BLaER1 (cell line): ENCODE data around the gene TNRC18.
A peak's percentile ranks its signal among the peaks of the same experiment; 100 is the strongest.
"Not testable (repeated sequence)": the region's sequence is repeated elsewhere in the genome, so short reads cannot be mapped to it uniquely, and the experiment has no call there.

ENCODE experiments used
- H3K27ac ChIP-seq: shearing (Covaris generic); formaldehyde crosslinking; 2 replicates; pipeline ENCODE4 v1.8.1; 2022
- H3K27me3 ChIP-seq: shearing (Covaris generic); formaldehyde crosslinking; 2 replicates; pipeline ENCODE4 v1.8.1; 2022
- H3K36me3 ChIP-seq: shearing (Covaris generic); formaldehyde crosslinking; 2 replicates; pipeline ENCODE4 v1.8.1; 2022
- H3K4me1 ChIP-seq: shearing (Covaris generic); formaldehyde crosslinking; 2 replicates; pipeline ENCODE4 v1.8.1; 2022
- H3K4me2 ChIP-seq: shearing (Covaris generic); formaldehyde crosslinking; 2 replicates; pipeline ENCODE4 v1.8.1; 2022
- H3K4me3 ChIP-seq: shearing (Covaris generic); formaldehyde crosslinking; 2 replicates; pipeline ENCODE4 v1.8.1; 2022
- H3K9ac ChIP-seq: shearing (Covaris generic); formaldehyde crosslinking; 2 replicates; pipeline ENCODE4 v1.8.1; 2022
- H3K9me3 ChIP-seq: shearing (Covaris generic); formaldehyde crosslinking; 2 replicates; pipeline ENCODE4 v1.8.1; 2022
- H4K20me1 ChIP-seq: shearing (Covaris generic); formaldehyde crosslinking; 2 replicates; pipeline ENCODE4 v1.8.1; 2022
- Cebpa-rat ChIP-seq: shearing (Covaris generic); IDR thresholded peaks from 2 replicates; pipeline ENCODE4 v1.8.1; 2022

The TNRC18 gene

GRCh38 chr7:5380350-5381070 lies 43.1 kb downstream of the TNRC18 start:
- Histone ChIP-seq H3K4me1 (peaks cover 44% of the 10 kb centered on the region), H3K9ac (no peak overlapping the region), H3K9me3 (no peaks in the 10 kb centered on the region), H3K4me3 (no peak overlapping the region), H3K27ac (no peak overlapping the region), H3K4me2 (no peak overlapping the region), H4K20me1 (peaks cover 96% of the 10 kb centered on the region), H3K27me3 (no peaks in the 10 kb centered on the region), H3K36me3 (peaks cover 44% of the 10 kb centered on the region)
- TF ChIP-seq Cebpa-rat, result no peak

GRCh38 chr7:5379546-5379945 lies 44.1 kb downstream of the TNRC18 start:
- H3K4me1 ChIP-seq, result peaks cover 46% of the 10 kb centered on the region
- no peak for TF ChIP-seq Cebpa-rat
- H3K27ac ChIP-seq, result no peak overlapping the region
- peaks cover 97% of the 10 kb centered on the region for H4K20me1 ChIP-seq
- H3K36me3 ChIP-seq, result peaks cover 46% of the 10 kb centered on the region
- H3K4me3 ChIP-seq, result no peak overlapping the region
- H3K4me2 ChIP-seq, result no peak overlapping the region
- no peaks in the 10 kb centered on the region for H3K27me3 ChIP-seq
- no peak overlapping the region for H3K9ac ChIP-seq
- H3K9me3 ChIP-seq, result no peaks in the 10 kb centered on the region

DNA sequence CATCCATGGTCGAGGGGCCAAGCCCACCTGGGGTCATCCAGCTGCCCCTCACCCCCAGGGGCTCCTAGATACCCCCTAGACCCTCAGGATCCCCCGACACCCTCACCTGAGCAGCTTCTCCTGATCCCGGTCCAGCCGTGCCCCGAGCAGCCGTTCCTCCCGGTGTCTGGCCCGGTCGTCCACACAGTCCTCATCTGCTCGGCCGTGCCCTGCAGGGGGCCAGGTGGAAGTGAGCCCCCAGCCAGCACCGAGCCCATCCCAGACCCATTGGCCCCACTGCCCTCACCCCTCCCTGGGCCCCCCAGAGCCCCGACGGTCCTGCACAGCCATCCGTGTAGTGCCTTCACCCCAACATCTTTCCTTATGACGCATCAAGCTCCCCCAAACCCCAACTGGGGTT lies 45.8 kb downstream of the TNRC18 start:
- Histone ChIP-seq H4K20me1 (peaks cover 93% of the 10 kb centered on the region), H3K9ac (no peak overlapping the region), H3K27me3 (no peaks in the 10 kb centered on the region), H3K27ac (no peak overlapping the region), H3K4me2 (no peak overlapping the region), H3K4me1 (peaks cover 31% of the 10 kb centered on the region), H3K9me3 (no peaks in the 10 kb centered on the region), H3K4me3 (no peak overlapping the region), H3K36me3 (peaks cover 61% of the 10 kb centered on the region)
- TF ChIP-seq Cebpa-rat, result no peak

DNA sequence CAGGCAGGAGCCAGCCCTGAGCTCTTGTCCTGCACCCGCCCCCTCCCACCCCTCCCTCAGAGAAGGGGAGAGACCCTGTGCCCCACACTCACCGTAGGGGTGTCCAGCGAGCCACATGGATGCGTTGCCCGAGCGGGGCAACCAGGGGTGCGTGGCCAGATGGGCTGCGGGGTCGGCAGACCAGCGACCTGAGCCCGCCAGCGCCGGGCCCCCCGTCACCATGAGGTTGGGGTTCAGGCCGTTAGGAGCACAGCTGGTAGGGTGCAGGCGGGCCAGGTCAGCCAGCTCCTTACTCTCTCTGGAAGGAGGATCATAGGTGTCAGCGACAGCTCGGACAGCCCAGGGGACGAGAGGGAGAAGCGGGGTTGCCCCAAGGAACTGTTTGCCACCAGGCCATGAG lies 46.4 kb downstream of the TNRC18 start:
- no peak overlapping the region for H3K27ac ChIP-seq
- TF ChIP-seq Cebpa-rat, result no peak
- peaks cover 26% of the 10 kb centered on the region for H3K4me1 ChIP-seq
- peaks cover 66% of the 10 kb centered on the region for H3K36me3 ChIP-seq
- no peaks in the 10 kb centered on the region for H3K27me3 ChIP-seq
- no peak overlapping the region for H3K4me2 ChIP-seq
- H3K4me3 ChIP-seq, result no peak overlapping the region
- H3K9me3 ChIP-seq, result no peaks in the 10 kb centered on the region
- no peak overlapping the region for H3K9ac ChIP-seq
- H4K20me1 ChIP-seq, result peaks cover 93% of the 10 kb centered on the region

DNA sequence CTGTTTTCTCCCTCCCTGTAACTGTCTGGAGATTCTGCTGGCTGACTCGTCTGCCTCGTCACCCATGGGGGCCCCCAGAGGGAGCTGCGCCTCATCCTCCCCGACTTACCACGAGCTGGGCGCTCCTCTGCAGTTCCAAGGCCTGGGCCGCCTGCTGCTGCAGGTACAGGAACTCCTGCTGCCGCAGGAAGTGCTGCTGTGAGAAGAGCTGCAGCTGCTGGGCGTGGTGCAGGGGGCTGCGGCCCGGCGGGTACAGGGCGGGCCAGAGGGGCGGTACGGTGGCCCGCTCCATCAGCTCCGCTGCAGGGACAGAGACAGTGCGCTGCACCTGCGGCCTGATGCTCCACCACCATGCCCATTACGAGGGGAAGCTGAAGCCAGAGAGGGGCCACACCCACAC lies 47.7 kb downstream of the TNRC18 start:
- Histone ChIP-seq H3K4me2 (peak overlapping the region; percentile 59), H3K36me3 (peaks cover 72% of the 10 kb centered on the region), H3K27me3 (no peaks in the 10 kb centered on the region), H3K27ac (no peak overlapping the region; the same call in 1 of the 2 replicates), H3K9ac (no peak overlapping the region), H3K4me1 (peaks cover 29% of the 10 kb centered on the region), H4K20me1 (peaks cover 93% of the 10 kb centered on the region), H3K9me3 (no peaks in the 10 kb centered on the region), H3K4me3 (no peak overlapping the region)
- no peak for TF ChIP-seq Cebpa-rat

DNA sequence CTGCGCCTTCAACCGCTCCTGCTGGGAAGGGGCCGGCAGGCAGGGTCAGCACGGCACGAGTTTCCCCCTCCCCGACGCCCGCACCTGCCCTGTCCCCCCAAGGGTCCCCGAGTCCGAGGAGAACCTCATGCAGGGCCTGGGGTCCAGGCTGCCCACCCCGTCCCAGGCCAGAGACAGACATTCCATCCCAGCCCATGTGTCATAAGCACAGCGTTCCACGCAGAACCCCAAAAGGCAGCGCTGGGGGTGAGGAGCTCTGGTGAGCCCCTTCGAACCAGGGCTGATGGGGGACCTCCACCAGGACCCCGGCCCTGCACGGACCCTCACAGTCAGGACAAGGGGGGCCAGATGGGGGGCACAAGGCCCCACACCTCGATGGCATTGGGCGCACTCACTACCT lies 49.2 kb downstream of the TNRC18 start:
- H3K27ac ChIP-seq, result no peak overlapping the region
- no peak overlapping the region for H3K4me3 ChIP-seq
- H3K9me3 ChIP-seq, result no peaks in the 10 kb centered on the region
- H3K27me3 ChIP-seq, result no peaks in the 10 kb centered on the region
- no peak for TF ChIP-seq Cebpa-rat
- peaks cover 84% of the 10 kb centered on the region for H3K36me3 ChIP-seq
- H3K4me2 ChIP-seq, result no peak overlapping the region
- peaks cover 35% of the 10 kb centered on the region for H3K4me1 ChIP-seq
- H3K9ac ChIP-seq, result no peak overlapping the region
- peaks cover 93% of the 10 kb centered on the region for H4K20me1 ChIP-seq

- H3K9ac ChIP-seq, result no peak overlapping the region
- peaks cover 35% of the 10 kb centered on the region for H3K4me1 ChIP-seq
- H3K4me3 ChIP-seq, result no peak overlapping the region
- TF ChIP-seq Cebpa-rat, result no peak
- peaks cover 88% of the 10 kb centered on the region for H3K36me3 ChIP-seq
- H3K9me3 ChIP-seq, result no peaks in the 10 kb centered on the region
- no peaks in the 10 kb centered on the region for H3K27me3 ChIP-seq
- H4K20me1 ChIP-seq, result peaks cover 95% of the 10 kb centered on the region
- no peak overlapping the region for H3K4me2 ChIP-seq
- H3K27ac ChIP-seq, result no peak overlapping the region
These were observed 50.3 kb downstream of the TNRC18 start for GRCh38 chr7:5373300-5373699.

DNA sequence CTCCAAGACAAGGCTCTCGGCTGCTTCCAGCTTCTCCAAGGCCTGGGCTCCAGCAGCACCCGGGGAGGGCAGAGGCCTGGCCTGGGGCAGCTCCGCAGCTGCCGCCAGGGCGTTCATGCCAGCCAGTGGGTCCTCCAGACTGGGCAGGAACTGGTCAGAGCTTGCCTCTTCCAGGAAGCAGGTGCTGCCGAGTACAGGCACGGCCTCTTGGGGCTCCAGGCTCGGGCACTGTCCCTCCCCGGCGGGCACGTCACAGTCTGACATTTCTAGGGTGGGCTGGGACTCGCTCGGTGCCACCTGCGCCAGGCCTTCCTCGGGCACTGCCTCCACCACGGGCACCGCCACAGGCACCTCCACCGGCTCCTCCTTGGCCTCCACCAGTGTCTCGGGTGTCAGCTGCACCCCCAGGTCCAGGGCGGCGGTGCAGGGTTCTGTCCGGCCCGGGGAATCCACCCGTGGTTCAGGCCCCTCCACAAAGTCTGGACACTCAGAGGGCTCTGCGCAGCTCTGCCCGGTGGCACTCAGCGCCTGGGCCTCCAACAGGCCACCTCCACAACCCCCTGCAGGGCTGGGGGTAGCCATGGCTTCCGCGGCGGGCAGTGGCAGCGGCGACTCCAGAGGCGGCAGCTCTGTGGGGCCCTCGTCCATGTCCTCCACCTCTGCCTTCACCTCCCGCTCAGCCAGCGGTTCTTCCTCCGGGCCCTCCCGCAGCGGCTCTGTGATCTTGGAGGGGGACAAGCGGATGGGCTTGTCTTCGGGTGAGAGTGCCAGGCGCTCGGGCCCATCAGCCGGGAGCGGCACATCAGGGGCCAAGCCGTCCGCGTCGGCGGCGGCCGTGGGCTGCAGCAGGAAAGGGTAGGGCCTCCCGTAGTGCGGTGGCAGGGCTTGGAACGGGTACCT lies 52.9 kb downstream of the TNRC18 start:
- Histone ChIP-seq H3K27me3 (no peaks in the 10 kb centered on the region), H3K4me2 (no peak overlapping the region), H3K27ac (no peak overlapping the region), H3K4me3 (no peak overlapping the region), H3K36me3 (peaks cover 65% of the 10 kb centered on the region), H3K9me3 (no peaks in the 10 kb centered on the region), H4K20me1 (peaks cover 95% of the 10 kb centered on the region), H3K9ac (no peak overlapping the region), H3K4me1 (peaks cover 43% of the 10 kb centered on the region)
- TF ChIP-seq Cebpa-rat, result no peak

DNA sequence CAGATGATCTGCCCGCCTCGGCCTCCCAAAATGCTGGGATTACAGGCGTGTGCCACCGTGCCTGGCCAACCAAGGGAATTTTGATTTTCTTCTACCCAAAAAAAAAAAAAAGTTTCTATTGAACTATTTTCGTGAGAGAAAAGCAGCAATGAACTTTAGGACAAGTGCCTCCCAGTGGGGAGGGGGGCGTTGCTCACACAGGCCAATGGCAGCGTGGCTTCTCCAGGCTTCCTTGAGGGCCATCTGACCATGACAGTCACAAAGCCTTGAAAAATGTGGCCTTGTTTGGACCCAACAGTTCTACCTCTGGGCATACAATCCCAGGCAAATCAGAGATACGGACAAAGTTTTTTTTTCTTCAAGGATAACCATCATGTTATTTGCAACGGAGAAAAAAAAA lies 56.0 kb downstream of the TNRC18 start:
- H3K27me3 ChIP-seq, result no peaks in the 10 kb centered on the region
- H3K4me1 ChIP-seq, result peaks cover 65% of the 10 kb centered on the region
- H3K4me2 ChIP-seq, result no peak overlapping the region
- H3K27ac ChIP-seq, result no peak overlapping the region
- H3K9me3 ChIP-seq, result no peaks in the 10 kb centered on the region
- H4K20me1 ChIP-seq, result peaks cover 100% of the 10 kb centered on the region
- H3K4me3 ChIP-seq, result no peak overlapping the region
- no peak for TF ChIP-seq Cebpa-rat
- H3K36me3 ChIP-seq, result peaks cover 37% of the 10 kb centered on the region
- no peak overlapping the region for H3K9ac ChIP-seq

- Histone ChIP-seq H3K4me2 (peak overlapping the region; percentile 86), H4K20me1 (peaks cover 98% of the 10 kb centered on the region), H3K36me3 (peaks cover 37% of the 10 kb centered on the region), H3K4me1 (peaks cover 67% of the 10 kb centered on the region)
- H3K4me3 ChIP-seq, H3K27me3 ChIP-seq, H3K9ac ChIP-seq, H3K9me3 ChIP-seq, H3K27ac ChIP-seq: not testable (repeated sequence)
These were observed 57.5 kb downstream of the TNRC18 start for GRCh38 chr7:5365976-5366625.
